ENCODE measurements around the gene RWDD4. TPM values are rescaled to one million over a fixed set of nuclear protein-coding genes. Genes with fewer than 3 reads are reported as not detected.

The RWDD4 gene
- total RNA-seq, 1 donor from 2014 or later, result 19.6 TPM

- Mint-ChIP-seq H3K36me3 (ENCODE audit: insufficient read depth) (peaks cover 3% of the 10 kb centered on the region), H3K4me1 (ENCODE audit: low read depth) (peaks cover 21% of the 10 kb centered on the region), H3K4me3 (ENCODE audit: low read depth) (no peak overlapping the region), H3K27ac (no peak overlapping the region), H3K27me3 (no peaks in the 10 kb centered on the region), H3K9me3 (ENCODE audit: low read depth) (no peaks in the 10 kb centered on the region)
- no peak for DNase-seq (ENCODE audit: low spot score, unreplicated experiment)
- no peak for TF ChIP-seq CTCF (IDR thresholded peaks at IDR 0.05; ENCODE audit: unreplicated experiment)
Measured at GRCh38 chr4:183637461-183637860, 21.5 kb downstream of the RWDD4 start.

GRCh38 chr4:183636923-183637322 is 22.1 kb downstream of the RWDD4 start:
- Mint-ChIP-seq H3K9me3 (ENCODE audit: low read depth) (no peaks in the 10 kb centered on the region), H3K27me3 (no peaks in the 10 kb centered on the region), H3K36me3 (ENCODE audit: insufficient read depth) (peaks cover 2% of the 10 kb centered on the region), H3K4me3 (ENCODE audit: low read depth) (peak overlapping the region; percentile 60), H3K27ac (peak overlapping the region; percentile 92), H3K4me1 (ENCODE audit: low read depth) (peaks cover 21% of the 10 kb centered on the region)
- no peak for DNase-seq (ENCODE audit: low spot score, unreplicated experiment)
- TF ChIP-seq CTCF (IDR thresholded peaks at IDR 0.05; ENCODE audit: unreplicated experiment), result no peak

- no peak for DNase-seq (ENCODE audit: low spot score, unreplicated experiment)
- Mint-ChIP-seq H3K4me3 (ENCODE audit: low read depth) (peak overlapping the region; percentile 60), H3K36me3 (ENCODE audit: insufficient read depth) (peaks cover 2% of the 10 kb centered on the region), H3K27ac (peak overlapping the region; percentile 92), H3K4me1 (ENCODE audit: low read depth) (peaks cover 21% of the 10 kb centered on the region), H3K27me3 (no peaks in the 10 kb centered on the region), H3K9me3 (ENCODE audit: low read depth) (no peaks in the 10 kb centered on the region)
- peak; percentile 38 for TF ChIP-seq CTCF (IDR thresholded peaks at IDR 0.05; ENCODE audit: unreplicated experiment)
Measured at GRCh38 chr4:183636503-183636902, 22.5 kb downstream of the RWDD4 start.

GRCh38 chr4:183635741-183636140 is 23.2 kb downstream of the RWDD4 start:
- Mint-ChIP-seq H3K27me3 (no peaks in the 10 kb centered on the region), H3K36me3 (ENCODE audit: insufficient read depth) (no peaks in the 10 kb centered on the region), H3K27ac (no peak overlapping the region), H3K9me3 (ENCODE audit: low read depth) (no peaks in the 10 kb centered on the region), H3K4me1 (ENCODE audit: low read depth) (peaks cover 21% of the 10 kb centered on the region), H3K4me3 (ENCODE audit: low read depth) (no peak overlapping the region)
- no peak for TF ChIP-seq CTCF (IDR thresholded peaks at IDR 0.05; ENCODE audit: unreplicated experiment)
- DNase-seq (ENCODE audit: low spot score, unreplicated experiment), result no peak

GRCh38 chr4:183635321-183635720 is 23.7 kb downstream of the RWDD4 start:
- H3K4me3 Mint-ChIP-seq (ENCODE audit: low read depth), result no peak overlapping the region
- no peaks in the 10 kb centered on the region for H3K27me3 Mint-ChIP-seq
- no peaks in the 10 kb centered on the region for H3K9me3 Mint-ChIP-seq (ENCODE audit: low read depth)
- H3K27ac Mint-ChIP-seq, result peak overlapping the region; percentile 4
- DNase-seq (ENCODE audit: low spot score, unreplicated experiment), result no peak
- no peak for TF ChIP-seq CTCF (IDR thresholded peaks at IDR 0.05; ENCODE audit: unreplicated experiment)
- H3K36me3 Mint-ChIP-seq (ENCODE audit: insufficient read depth), result no peaks in the 10 kb centered on the region
- H3K4me1 Mint-ChIP-seq (ENCODE audit: low read depth), result peaks cover 21% of the 10 kb centered on the region
